Ecto neural progenitor cell (in vitro differentiated cells): Measurements from ENCODE around the gene FAM222A.
A peak's percentile ranks its signal among the peaks of the same experiment; 100 is the strongest.

Experiments used
- DNase-seq: peaks from one replicate; pipeline ENCODE4 v3.0.0-alpha.2; 2018; ENCODE audit warnings: low spot score

FAM222A gene

GRCh38 chr12:109713187-109714070 lies at the start of gene FAM222A:
TSS of gene FAM222A (plus strand) at chr12:109713825. CDS start at chr12:109744147, 30,322 bp downstream.
- peak; percentile 100 for DNase-seq

GRCh38 chr12:109664402-109664801 lies 49.2 kb upstream of the FAM222A start:
- DNase-seq = no peak

GRCh38 chr12:109666068-109666467 lies 47.6 kb upstream of the FAM222A start:
- DNase-seq = no peak

DNA sequence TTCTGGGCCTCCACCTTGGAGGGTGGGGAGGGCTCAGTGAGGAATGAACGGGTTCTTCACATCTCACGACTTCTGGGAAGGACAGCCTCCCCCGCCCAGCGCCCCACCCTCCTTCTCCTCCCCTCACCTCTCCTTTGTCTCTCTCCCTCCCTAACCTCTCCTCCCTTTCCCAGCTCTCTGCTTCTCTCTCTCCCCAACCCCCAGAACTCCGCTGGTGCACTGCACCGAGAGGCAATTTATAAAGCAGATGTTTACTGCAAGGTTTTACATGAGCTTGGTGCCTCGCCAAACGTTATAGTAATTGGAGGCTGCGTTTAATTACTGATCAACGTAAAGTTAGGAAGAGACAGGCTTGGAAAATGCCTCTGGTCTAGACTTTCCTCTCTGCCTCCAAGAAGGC lies 42.9 kb upstream of the FAM222A start:
- DNase-seq = no peak

DNA sequence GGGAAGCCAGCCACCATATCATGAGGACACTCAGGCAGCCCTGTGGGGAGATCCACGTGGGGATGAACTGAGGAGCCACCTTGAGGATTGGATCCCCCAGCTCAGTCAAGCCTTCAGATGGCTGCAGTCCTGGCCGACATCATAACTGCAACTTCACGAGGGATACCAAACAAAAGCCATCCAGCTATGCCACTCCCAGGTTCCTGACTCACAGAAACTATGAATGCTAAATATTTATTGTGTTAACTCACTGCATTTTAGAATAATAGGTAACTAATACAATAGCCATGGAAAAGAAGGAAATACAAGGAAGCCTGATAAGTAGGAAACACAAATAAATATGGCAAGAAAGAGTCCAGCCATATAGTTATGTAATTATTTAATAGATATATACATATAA lies 42.1 kb upstream of the FAM222A start:
- no peak for DNase-seq

GRCh38 chr12:109673379-109673778 lies 40.2 kb upstream of the FAM222A start:
- no peak for DNase-seq

DNA sequence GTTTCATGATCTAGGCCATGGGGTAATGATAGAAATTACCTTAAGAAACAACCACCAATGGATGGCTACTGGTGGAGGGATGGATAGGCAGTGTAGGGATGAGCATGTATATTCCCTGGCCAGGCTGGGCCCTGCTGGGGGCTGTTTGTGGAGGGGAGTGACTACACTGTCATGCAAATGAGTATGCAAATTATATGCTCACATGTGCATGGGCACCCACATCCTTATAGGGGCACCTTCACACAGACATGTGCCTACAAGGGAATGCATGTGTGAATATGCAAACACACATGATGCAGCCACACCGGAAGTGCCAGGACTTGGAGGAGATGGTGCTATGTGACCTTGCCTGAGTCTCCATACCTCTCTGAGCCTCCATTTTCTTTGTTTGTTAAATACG lies 39.7 kb upstream of the FAM222A start:
- DNase-seq = no peak

- DNase-seq = no peak
These were observed 38.2 kb upstream of the FAM222A start for GRCh38 chr12:109675411-109675810.

DNA sequence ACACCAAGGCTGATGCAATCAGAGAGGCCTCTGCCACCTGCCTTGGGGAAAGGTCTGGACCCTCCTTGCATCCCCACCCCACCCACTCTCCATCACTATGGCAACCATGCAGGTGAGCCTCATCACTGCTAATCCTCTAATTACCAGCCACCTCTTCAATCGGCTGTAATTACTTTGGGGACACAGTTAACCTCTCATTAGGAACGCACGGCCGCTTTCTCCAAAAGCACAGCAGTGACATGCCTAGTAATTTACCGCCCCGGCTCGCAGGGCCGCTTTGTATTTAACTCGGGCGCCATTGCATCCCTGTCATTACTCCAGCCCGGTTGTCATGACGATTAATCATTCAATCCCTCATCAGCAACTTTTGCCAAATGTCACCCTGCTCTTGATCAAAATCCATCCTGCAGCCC lies 36.3 kb upstream of the FAM222A start:
- peak; percentile 82 for DNase-seq

DNA sequence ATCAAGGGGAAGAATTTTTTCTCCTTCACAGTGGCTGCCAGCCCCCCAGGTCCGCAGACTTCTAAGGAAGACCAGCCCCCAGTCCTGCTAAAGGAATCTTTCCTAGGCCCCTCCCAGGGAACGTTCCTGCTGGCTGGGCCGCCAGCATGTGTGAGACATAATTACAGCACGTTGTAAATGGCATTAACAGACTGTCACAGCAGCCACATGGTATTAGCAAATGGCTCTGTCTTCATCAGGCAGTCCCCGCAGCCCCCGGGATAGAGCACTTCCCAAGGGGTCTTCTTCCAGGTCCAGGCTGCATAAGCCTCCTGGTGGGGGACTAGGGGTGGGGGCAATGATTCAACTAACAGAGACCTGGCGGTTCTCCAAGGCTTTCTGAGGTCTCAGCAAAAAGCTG lies 34.9 kb upstream of the FAM222A start:
- DNase-seq = no peak

DNA sequence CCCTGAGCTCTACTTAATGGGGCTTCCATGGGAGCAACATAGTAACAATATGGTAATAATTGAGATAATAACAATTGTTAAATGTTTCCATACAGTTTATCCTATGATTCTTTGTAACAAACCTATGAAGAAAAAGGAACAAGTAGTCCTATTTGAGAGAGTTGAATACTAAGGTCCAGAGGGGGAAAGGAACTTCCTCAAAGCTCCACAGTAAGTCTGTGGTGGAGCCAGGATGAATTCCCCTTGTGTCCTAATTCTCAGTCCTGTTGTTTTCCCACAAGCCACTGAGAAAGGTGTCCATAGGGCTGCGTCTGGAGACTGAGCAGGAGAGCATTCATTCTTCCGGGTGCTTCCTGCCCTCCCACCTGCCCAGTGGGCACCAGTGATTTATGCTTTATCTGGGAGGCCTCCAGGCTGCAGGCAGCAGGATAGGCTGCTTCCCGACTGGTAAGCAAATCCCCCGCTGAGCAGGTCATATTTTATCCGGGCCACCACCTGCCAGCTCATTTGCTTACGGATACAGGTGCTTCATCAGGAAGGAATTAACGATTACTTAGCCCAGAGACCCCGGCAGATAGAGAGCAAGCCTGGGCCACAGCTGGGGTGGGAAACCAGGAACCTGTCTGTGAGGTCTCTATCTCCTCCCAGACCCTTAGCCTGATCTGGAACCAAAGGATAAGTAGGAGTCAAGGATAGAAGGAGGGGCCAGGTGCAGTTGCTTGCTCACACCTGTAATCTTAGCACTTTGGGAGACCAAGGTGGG lies 33.9 kb upstream of the FAM222A start:
- DNase-seq = no peak

DNA sequence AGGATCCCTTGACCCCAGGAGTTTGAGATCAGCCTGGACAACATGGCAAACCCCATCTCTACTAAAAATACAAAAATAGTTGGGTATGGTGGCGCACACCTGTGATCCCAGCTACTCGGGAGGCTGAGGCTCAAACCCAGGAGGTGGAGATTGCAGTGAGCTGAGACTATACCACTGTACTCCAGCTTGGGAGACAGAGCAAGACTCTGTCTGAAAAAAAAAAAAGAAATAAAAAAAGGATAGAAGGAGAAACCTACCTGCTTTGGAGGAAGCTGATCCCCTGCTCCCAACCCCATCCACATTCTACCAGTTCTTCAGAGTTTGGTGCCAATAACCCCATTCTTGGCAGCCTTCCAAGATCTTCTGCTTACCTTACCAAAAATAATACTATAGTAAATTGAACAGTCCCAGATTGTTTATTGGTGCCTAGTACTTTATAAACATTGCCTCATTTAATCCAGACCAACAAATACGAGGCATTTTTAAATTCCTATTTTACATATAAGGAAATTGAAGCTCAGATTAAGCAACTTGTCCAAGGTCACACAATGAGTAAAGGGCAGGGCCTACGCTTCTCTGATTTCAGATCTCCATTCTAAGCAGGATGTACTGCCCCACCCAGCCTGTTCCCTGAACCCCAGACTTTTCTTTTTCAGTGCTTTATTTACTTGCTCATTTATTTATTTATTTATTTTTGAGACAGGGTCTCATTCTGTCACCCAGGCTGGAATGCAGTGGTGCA lies 33.2 kb upstream of the FAM222A start:
- no peak for DNase-seq

- no peak for DNase-seq
These were observed 31.5 kb upstream of the FAM222A start for GRCh38 chr12:109681986-109682707.

DNA sequence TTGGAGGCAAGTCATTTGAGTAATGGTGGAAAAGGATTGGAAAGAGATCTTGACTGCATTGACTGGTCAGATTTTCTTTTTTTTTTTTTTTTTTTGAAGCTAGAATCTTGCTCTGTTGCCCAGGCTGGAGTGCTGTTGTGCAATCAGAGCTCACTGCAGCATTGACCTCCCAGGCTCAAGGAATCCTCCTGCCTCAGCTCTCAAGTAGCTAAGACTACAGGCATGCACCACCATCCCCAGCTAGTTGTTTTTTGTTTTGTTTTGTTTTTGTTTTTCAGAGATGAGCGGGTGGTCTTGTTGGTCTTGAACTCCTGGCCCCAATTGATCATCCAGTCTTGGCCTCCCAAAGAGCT lies 30.9 kb upstream of the FAM222A start:
- DNase-seq = no peak

GRCh38 chr12:109683316-109683715 lies 30.3 kb upstream of the FAM222A start:
- no peak for DNase-seq

DNA sequence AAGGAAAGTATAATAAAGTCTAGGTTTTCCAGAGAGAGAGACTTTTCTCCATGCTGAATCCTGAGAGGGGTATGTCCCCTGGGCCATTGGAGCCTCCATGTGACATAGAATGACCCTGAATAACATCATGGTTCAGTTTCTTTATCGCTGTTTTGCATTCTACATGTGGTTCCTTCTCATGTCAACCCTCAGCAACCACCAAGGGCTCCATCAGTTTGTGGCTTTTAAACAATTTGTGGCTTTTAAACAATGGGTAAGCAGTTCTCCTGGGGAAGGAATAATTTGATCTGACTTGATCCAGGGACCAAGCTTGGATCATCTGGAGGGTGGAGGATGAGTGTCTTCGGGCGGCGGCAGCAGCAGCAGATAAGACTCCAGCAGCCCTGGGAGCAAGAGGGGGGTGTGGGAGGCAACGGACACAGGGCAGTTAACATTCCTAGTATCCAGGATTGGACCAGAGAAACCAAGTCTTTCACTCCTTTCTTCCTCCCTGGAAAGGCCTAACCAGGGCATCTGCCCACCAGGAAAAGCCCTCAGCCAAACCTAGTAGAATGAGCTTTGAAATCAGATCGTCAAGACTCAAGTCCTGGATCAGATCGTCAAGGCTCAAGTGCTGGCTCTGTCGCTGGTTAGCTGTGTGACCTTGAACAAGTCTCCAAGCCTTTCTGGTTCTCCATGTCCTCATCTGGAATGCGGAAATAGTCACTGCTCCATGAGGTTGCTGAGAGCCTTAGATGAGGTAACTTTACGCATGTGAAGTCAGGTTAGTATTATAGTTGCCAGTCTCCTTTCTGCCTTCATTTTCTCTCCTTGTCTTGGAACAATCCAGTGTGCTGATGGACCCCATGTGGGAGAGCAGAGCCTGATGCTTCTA lies 27.8 kb upstream of the FAM222A start:
- DNase-seq = no peak

GRCh38 chr12:109686523-109686922 lies 27.1 kb upstream of the FAM222A start:
- no peak for DNase-seq

GRCh38 chr12:109687250-109687649 lies 26.4 kb upstream of the FAM222A start:
- DNase-seq = no peak

DNA sequence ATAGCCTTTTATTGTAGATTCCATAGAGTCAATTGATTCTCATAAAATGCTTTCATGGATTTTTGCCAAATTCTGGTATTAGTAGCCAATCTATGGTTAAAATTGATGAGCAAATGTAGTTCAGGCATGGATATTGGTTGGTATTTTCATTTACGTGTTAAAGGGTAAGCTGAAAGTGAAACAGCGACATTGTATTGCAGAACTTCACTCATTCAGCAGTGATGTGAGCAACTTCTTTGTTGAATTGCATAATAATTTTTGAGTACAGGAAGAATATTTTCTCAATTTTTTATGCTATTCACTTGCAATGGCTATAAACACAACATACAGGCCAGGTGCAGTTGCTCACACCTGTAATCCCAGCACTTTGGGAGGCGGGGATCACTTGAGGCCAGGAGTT lies 24.2 kb upstream of the FAM222A start:
- DNase-seq = no peak

- DNase-seq = no peak
These were observed 20.5 kb upstream of the FAM222A start for GRCh38 chr12:109693160-109693559.
